Measurements from ENCODE around the gene TIMM8B.
A peak's percentile ranks its signal among the peaks of the same experiment; 100 is the strongest.
"Not testable (repeated sequence)": the region's sequence is repeated elsewhere in the genome, so short reads cannot be mapped to it uniquely, and the experiment has no call there.

Gene TIMM8B

DNA sequence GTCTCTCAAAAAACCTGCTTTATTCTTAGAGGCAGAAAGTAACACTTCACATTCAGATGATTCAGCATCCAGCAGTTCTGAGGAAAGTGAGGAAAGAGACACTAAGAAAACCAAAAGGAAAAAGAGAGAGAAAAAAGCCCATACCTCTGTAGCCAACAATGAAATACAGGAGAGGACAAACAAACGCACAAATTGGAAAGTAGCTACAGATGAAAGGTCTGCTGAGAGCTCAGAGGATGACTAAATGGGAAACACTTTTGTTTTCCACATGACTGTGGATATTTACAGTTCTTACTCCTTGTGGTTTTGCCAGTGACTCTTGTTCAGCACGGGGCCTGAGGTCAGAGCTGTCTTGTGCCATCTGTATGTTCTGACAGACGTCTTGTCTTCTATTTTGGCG, 3.8 kb downstream of the TIMM8B start:
- no peak for DNase-seq (ENCODE audit: low read depth in 2 of 2)

DNA sequence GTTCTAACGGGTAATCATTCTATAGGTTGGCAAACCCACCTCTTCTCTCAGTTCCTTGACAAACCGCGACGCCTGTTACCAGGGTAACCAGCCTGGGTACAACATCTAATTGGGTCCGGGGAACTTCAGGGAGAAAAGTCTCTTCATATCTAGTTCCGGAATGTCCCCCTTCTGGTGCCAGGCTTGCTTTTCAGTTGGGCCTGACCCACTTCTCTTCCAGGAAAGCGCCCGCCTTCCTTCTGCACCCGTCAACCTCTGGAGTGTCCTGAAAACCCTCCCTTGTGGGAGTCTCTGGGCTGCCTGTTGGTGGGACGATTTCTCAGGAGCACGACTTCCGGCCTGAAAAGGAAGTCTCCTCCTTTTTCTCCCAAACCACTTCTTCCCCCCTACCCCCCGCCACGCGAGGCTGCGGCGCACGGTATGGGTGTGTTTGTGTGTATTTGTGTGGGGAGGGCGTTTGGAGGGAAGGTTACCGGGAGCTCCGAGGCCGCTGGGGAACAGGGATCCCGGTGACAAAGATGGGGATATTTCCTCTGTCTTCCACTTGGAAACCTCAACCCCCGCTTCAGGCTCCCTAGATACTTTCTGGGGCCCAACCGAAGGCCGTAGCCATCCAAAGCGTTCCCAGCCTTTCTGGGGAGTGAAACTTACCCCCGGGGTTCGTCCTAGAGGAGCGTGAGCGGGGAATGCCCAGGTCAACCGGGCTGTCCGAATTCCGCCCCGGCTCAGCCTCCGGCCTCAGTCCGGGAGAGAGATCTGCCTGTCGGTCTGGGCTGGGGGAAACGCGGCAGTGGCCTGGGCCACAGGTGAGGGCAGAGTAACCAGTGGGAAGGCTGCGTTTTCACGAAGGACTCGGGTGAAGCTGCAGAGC, 12.4 kb downstream of the TIMM8B start, which contains the start of the genes NKAPD1 and PIH1D2:
Gene NKAPD1, plus strand, starts transcription at position 359 of the 871 bp plus-strand sequence. CDS start 1,276 bp downstream, outside the sequence.
Gene PIH1D2, minus strand, starts transcription at position 77 of the 871 bp plus-strand sequence. CDS start 843 bp downstream, outside the sequence.
- peak; percentile 64 to 72 for DNase-seq (ENCODE audit: low read depth in 2 of 2)

DNA sequence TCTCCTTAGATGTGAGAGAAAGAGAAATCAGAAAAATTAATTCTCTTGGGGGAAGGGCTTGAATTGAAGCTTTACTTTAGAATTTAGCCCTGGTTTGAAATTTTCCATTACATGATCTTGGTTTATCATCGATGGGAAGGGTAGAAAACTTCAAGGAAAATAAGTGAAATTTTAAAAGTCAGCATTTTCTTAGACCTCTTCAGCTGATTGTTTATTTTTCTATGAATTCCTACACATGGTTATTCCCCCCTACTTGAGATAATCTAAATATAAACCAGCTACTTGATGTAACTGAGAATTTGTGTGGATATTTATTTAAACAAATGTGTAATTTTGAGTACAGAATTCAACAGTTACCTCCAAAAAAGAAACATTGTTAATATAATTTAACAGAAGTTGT, 23.6 kb downstream of the TIMM8B start:
- DNase-seq (ENCODE audit: low read depth in 2 of 2) = no peak

DNA sequence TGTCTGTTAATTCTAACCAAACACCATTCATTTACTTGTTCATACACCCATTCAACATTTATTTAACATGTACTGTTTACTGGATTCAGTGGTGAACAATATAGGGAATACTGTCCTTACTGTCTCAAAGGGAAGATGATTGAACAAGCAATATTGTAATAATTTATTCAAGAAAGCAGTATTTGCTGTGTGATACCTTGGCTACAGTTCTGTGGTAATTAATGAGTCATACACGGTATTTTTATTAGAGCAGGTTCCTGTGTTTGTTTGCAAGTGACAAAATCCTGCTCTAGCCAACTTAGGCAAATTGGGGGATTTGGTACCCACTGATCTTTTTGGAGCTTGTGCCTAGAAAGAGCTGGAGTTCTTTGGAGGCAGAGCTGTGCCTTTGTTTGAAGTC, 28.5 kb downstream of the TIMM8B start:
- DNase-seq (ENCODE audit: low read depth in 2 of 2) = no peak

DNA sequence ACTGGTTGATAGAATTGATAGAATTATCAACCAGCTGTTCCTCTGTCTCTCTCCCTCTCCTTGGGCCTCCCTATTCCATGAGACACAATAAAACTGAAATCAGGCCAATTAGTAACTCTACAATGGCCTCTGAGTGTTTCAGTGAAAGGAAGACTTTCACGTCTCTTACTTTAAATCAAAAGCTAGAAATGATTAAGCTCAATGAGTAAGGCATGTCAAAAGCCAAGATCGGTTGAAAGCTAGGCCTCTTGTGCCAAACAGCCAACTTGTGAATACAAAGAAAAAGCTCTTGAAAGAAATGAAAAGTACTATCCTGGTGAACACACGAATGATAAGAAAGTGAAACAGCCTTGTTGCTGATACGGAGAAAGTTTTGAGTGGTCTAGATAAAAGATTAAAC, 29.4 kb downstream of the TIMM8B start:
- no peak for DNase-seq (ENCODE audit: low read depth in 2 of 2)

DNA sequence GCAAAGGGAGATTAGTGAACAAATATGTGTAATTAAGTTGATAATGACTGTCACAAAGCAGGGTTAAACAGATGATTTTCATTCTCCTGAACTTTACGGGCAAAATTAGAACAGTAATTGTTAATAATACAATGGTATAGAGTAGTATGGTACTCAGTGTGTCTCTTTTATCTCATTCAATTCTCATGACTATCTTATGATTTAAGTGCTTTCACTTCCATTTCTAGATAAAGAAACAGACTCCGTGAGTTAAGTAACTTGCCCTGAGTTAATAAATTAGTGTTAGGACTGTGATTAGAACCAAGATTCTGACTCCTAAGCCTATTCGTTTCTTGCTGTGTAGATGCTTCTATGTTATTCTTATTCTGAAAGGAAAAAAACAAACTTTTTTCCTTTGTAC, 34.8 kb downstream of the TIMM8B start:
- no peak for DNase-seq (ENCODE audit: low read depth in 2 of 2)

DNA sequence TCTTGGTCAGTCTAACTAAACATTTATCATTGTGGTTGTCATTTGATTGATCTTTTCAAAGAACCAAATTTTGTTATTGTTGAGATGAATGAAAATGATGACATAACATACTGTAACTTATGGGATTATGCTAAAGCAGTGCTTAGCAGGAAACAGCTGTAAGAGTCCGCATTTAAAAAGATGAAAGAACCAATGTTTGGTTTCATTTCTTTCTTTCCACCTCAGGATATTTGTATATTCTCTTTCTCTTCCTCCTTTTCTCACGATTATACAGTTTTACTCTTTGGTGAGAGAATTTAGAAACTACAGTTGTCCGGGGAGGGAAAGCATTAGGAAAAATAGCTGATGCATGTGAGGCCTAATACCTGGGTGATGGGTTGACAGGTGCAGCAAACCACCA, 35.8 kb downstream of the TIMM8B start:
- DNase-seq (ENCODE audit: low read depth in 2 of 2) = no peak

DNA sequence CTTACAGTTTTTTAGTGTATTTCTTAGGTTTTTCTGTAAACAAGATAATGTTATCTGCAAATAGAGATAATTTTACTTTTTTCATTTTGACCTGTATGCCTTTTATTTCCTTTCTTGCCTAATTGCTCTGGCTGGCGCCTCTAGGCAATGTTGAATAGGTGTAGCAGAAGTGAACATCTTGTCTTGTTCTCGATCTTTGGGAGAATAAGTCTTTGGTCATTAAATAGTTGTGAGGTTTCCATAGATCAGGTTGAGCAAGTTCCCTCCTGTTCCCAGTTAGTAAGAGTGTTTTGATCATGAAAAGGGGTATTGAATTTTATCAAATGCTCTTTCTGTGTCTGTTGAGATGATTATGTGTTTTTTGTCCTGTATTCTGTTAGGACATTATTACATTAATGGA, 36.8 kb downstream of the TIMM8B start:
- no peak for DNase-seq (ENCODE audit: low read depth in 2 of 2)

DNA sequence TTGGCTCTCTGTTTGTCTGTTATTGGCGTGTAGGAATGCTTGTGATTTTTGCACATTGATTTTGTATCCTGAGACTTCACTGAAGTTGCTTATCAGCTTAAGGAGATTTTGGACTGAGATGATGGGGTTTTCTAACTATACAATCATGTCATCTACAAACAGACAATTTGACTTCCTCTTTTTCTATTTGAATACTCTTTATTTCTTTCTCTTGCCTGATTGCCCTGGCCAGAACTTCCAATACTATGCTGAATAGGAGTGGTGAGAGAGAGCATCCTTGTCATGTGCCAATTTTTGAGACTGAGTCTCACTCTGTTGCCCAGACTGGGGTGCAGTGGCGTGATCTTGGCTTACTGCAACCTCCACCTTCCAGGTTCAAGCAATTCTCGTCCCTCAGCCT, 38.3 kb downstream of the TIMM8B start:
- not testable (repeated sequence) for DNase-seq (ENCODE audit: low read depth in 2 of 2)

DNA sequence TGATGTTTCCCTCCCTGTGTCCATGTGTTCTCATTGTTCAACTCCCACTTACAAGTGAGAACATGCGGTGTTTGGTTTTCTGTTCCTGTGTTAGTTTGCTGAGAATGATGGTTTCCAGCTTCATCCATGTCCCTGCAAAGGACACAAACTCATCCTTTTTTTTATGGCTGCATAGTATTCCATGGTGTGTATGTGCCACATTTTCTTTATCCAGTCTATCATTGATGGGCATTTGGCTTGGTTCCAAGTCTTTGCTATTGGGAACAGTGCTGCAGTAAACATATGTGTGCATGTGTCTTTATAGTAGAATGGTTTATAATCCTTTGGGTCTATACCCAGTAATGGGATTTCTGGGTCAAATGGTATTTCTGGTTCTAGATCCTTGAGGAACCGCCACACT, 39.9 kb downstream of the TIMM8B start:
- not testable (repeated sequence) for DNase-seq (ENCODE audit: low read depth in 2 of 2)

DNA sequence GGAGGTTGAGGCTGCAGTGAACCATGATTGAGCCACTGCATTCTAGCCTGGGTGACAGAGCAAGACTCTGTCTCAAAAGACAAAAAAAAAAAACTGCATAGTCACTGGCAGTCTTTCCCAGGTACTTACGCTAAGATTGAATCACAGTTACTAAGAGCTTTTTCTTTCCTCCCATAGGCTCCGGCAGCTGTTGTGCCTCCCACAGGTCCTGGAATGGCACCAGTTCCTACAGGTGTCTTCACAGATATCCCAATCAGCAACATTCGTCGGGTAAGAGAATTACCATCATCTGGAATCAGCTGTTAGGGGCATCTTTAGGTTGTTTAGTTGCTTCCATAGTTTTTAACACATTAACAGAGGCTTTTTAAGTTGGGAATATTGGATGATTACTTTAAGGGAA, 41.6 kb downstream of the TIMM8B start:
- no peak for DNase-seq (ENCODE audit: low read depth in 2 of 2)

DNA sequence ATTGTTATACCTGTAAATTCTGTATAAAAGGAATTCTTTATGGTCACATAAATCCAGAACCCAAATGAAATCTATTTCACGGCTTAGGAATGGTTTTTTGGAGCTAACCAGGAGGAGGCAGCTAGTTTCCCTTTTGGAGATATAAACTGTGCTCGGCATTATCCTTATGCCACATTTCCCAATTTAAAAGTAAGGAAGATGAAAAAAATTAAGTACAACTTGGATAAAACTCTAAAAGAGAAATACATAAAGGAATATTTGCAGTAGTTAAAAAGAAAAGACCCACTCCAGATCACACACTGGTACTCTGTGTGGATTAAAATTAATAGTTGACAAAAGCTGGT, 43.6 kb downstream of the TIMM8B start:
- no peak for DNase-seq (ENCODE audit: low read depth in 2 of 2)

DNA sequence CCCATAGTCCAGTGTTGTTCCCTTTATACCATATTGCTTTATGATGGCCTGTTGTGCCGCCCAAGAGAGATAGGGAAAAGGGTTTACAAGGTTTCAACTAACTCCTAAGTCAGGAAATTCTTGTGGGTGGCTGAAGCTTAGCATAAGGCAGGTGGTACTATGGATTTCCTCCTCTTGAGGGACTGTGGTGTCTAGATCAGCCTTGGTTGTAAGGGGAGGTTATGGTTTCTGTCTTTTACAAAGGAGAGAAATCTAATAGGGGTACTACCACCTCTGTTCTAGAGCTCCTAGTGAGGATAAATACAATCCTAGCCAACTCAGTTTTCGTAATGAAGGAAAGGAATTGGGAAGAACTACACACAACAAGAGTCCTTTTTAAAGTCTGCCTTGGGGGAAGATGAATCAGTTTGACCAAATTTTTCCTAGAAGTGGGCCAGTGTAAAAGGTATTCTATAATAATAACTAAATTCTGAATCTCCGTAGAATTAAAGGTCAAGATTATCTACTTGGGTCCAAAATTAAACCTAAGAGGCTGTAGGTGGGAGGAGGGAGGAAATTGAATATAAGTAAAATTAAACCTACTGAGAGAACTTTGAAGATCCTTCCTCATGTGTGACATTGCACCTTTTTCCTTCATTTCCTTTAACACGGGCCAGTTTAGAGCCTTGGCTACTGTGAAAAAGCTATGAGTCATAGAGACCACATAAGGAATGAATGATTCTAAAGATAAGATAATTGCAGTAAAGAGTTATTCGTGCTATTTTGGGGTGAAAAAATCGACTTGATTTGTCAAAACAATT, 44.2 kb downstream of the TIMM8B start:
- DNase-seq (ENCODE audit: low read depth in 2 of 2) = no peak

DNA sequence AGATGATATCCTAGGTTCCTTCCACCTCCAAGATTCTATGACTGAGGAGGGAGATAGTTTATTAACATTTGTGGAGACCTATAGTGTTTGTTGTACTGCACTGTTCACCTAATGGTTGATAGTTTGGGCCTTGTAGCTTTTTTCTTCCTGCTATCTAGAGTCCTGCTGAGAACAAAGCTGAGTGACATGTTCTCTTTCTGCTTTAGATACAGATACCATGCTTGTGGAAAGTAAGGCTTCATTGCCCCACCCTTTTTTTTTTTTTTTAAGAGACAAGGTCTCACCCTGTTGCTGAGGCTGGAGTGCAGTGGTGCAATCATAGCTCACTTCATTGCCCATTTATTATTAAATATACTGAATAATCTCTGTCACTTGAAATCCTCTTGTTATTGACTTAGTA, 49.0 kb downstream of the TIMM8B start:
- no peak for DNase-seq (ENCODE audit: low read depth in 2 of 2)

Measured in stimulated activated CD4-positive, alpha-beta T cell treated with anti-CD3 and anti-CD28 coated beads, Interleukin-15, amount 100 ng/mL, for 48 hours (primary cell).